ENCODE data around the gene CACNA1C.

CACNA1C gene

DNA sequence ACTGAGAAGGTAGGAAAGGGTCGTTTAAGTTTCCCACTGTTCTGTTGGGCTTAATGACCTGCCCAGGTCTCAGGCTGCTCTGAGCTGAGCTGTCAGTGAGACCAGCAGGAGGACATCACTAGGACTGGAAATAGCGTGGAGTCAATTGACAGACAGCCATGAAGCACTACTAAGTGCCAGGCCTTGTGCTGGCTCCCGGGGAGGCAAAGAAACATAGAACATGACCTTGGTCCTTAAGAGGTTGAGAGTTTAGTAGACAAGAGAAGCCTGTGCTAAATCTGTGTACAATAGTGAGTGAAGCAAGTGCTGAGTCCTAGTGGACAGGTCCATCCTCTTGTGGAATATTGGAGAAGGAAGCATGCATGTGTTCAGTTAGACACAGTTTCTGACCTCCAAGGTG is 239.2 kb downstream of the CACNA1C start:
- Histone ChIP-seq H3K27me3 (ENCODE audit: insufficient read depth, low read depth) (no peaks in the 10 kb centered on the region), H3K9ac (no peak overlapping the region), H2AFZ (ENCODE audit: low read depth) (no peak overlapping the region), H4K20me1 (ENCODE audit: insufficient read depth) (no peaks in the 10 kb centered on the region), H3K27ac (no peak overlapping the region), H3K36me3 (ENCODE audit: insufficient read depth) (no peaks in the 10 kb centered on the region), H3K79me2 (ENCODE audit: insufficient read depth, low read depth) (no peaks in the 10 kb centered on the region), H3K4me1 (ENCODE audit: low read depth, poor library complexity, severe bottlenecking) (no peaks in the 10 kb centered on the region), H3K4me2 (no peak overlapping the region), H3K4me3 (IDR thresholded peaks at IDR 0.05; ENCODE audit: insufficient read depth, low read depth, low read length) (no peak overlapping the region)
- TF ChIP-seq, protein P1, sequence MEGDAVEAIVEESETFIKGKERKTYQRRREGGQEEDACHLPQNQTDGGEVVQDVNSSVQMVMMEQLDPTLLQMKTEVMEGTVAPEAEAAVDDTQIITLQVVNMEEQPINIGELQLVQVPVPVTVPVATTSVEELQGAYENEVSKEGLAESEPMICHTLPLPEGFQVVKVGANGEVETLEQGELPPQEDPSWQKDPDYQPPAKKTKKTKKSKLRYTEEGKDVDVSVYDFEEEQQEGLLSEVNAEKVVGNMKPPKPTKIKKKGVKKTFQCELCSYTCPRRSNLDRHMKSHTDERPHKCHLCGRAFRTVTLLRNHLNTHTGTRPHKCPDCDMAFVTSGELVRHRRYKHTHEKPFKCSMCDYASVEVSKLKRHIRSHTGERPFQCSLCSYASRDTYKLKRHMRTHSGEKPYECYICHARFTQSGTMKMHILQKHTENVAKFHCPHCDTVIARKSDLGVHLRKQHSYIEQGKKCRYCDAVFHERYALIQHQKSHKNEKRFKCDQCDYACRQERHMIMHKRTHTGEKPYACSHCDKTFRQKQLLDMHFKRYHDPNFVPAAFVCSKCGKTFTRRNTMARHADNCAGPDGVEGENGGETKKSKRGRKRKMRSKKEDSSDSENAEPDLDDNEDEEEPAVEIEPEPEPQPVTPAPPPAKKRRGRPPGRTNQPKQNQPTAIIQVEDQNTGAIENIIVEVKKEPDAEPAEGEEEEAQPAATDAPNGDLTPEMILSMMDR (conservative IDR thresholded peaks at IDR 0.05; ENCODE audit: low read depth, low read length): no peak

DNA sequence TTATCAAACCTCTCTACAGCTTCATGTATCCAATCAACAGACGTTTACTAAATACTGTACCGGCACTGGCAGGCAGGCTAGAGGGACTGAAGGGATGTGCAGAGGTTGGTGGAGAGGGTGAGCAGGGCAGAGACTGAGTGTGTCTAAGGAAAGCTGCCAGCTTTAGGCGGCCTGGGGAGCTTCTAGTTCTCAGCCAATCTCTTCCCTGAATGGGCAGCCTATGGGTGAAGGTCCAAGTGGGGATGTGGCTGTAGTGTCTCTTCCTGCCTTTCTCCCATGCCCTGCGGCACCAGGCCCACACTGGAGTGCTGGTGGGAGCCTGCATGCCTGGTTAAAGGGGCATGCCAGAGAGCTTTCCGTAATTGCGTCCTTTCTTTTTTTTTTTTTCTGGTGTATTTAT is 239.8 kb downstream of the CACNA1C start:
- TF ChIP-seq, protein P1 (conservative IDR thresholded peaks at IDR 0.05; ENCODE audit: low read depth, low read length): no peak
- H4K20me1 ChIP-seq (ENCODE audit: insufficient read depth): no peaks in the 10 kb centered on the region
- no peaks in the 10 kb centered on the region for H3K79me2 ChIP-seq (ENCODE audit: insufficient read depth, low read depth)
- H3K4me3 ChIP-seq (IDR thresholded peaks at IDR 0.05; ENCODE audit: insufficient read depth, low read depth, low read length): no peak overlapping the region
- no peak overlapping the region for H3K9ac ChIP-seq
- no peak overlapping the region for H3K27ac ChIP-seq
- H3K4me1 ChIP-seq (ENCODE audit: low read depth, poor library complexity, severe bottlenecking): no peaks in the 10 kb centered on the region
- no peak overlapping the region for H2AFZ ChIP-seq (ENCODE audit: low read depth)
- no peaks in the 10 kb centered on the region for H3K27me3 ChIP-seq (ENCODE audit: insufficient read depth, low read depth)
- no peak overlapping the region for H3K4me2 ChIP-seq
- H3K36me3 ChIP-seq (ENCODE audit: insufficient read depth): no peaks in the 10 kb centered on the region

DNA sequence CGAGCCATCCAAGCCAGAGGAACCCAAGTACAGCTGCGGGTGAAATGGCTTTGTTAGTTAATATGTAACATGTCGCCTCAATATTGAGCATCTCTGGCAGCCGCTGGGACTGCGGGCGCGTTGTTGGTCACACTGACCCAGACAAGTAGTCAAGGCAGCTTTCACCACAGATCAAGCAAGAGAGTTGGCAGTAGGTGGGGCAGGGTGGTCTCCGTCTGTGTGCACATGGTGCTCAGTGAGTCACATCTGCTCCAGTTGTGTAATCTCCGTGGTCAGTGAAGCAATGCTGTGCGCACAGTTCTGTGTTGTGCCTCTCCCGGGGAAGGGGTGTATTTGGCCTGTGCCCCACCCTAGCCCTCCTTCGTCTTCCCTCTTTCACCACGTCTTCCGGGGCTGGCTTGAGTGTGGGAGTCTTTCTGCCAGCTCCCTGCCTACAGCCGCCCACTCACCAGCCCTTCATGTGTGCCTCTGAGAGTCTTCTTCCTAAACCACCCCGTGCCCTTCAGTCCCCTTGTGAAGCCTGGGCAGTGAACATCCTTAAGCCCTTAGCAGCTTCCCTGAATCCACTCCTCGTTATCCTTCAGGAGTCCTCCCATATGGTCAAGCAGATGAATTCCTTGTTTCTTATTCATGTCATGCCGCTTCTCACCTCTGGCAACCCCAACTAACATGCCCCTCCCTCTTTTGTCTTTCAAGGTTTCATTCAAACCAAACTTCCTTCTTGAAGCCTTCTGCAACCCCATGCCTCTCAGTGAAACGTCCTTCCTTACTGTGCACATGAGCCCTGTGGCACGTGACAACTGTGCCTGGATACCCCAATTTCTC is 242.1 kb downstream of the CACNA1C start:
- TF ChIP-seq, protein P1 (conservative IDR thresholded peaks at IDR 0.05; ENCODE audit: low read depth, low read length): no peak
- H3K4me2 ChIP-seq: no peak overlapping the region
- no peak overlapping the region for H3K27ac ChIP-seq
- no peaks in the 10 kb centered on the region for H4K20me1 ChIP-seq (ENCODE audit: insufficient read depth)
- H3K36me3 ChIP-seq (ENCODE audit: insufficient read depth): no peaks in the 10 kb centered on the region
- H3K4me3 ChIP-seq (IDR thresholded peaks at IDR 0.05; ENCODE audit: insufficient read depth, low read depth, low read length): no peak overlapping the region
- no peak overlapping the region for H2AFZ ChIP-seq (ENCODE audit: low read depth)
- no peaks in the 10 kb centered on the region for H3K79me2 ChIP-seq (ENCODE audit: insufficient read depth, low read depth)
- no peaks in the 10 kb centered on the region for H3K27me3 ChIP-seq (ENCODE audit: insufficient read depth, low read depth)
- H3K9ac ChIP-seq: no peak overlapping the region
- H3K4me1 ChIP-seq (ENCODE audit: low read depth, poor library complexity, severe bottlenecking): no peaks in the 10 kb centered on the region

DNA sequence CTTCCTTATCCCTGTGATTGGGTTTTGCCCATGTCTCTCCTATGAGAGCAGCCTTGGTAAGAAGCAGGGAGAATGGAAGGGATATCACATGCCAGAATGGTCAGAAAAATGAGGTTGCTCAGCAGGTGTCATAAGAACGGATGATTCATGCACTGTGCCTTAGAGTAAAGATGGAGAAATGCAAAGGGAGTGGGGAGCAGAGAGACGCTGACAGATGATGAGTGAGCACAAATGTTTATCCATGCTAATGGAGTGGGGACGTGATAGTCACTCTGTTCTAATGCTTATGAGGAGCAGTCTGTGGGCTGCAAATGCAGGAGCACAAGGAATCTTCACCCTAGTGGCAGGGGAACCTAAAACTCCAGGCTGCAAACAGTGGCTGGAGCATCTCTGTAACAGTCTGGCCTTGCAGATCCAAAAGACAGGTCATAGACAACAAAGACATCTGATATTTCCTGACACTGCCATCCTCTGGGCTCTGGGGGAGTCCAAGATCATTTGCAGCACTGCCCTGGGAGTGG is 243.2 kb downstream of the CACNA1C start:
- H3K9ac ChIP-seq: no peak overlapping the region
- H3K27me3 ChIP-seq (ENCODE audit: insufficient read depth, low read depth): no peaks in the 10 kb centered on the region
- H3K4me2 ChIP-seq: no peak overlapping the region

More for the DNA sequence above, 243.2 kb downstream of the CACNA1C start:
- no peak overlapping the region for H2AFZ ChIP-seq (ENCODE audit: low read depth)
- H3K4me1 ChIP-seq (ENCODE audit: low read depth, poor library complexity, severe bottlenecking): no peaks in the 10 kb centered on the region
- TF ChIP-seq, protein P1 (conservative IDR thresholded peaks at IDR 0.05; ENCODE audit: low read depth, low read length): no peak
- H3K79me2 ChIP-seq (ENCODE audit: insufficient read depth, low read depth): no peaks in the 10 kb centered on the region
- H3K4me3 ChIP-seq (IDR thresholded peaks at IDR 0.05; ENCODE audit: insufficient read depth, low read depth, low read length): no peak overlapping the region
- H4K20me1 ChIP-seq (ENCODE audit: insufficient read depth): no peaks in the 10 kb centered on the region
- H3K27ac ChIP-seq: no peak overlapping the region
- H3K36me3 ChIP-seq (ENCODE audit: insufficient read depth): no peaks in the 10 kb centered on the region
